Measurements from ENCODE around the gene RIT2. TPM values are rescaled to one million over a fixed set of nuclear protein-coding genes. Genes with fewer than 3 reads are reported as not detected.

Gene RIT2
- under 1 TPM in 1 of 3 donors, not detected in 2; 0.10 TPM for polyA plus RNA-seq (ENCODE audit: insufficient read length in 3 of 3)
- long read RNA-seq, donor 1, result 0 reads
- long read RNA-seq, donor 2, result 0 reads
- long read RNA-seq, donor 3, result 0 reads
- long read RNA-seq, donor 4, result 0 reads
- long read RNA-seq, donor 5, result 0 reads
- long read RNA-seq, donor 6, result 0 reads
- long read RNA-seq, donor 7, result 0 reads
- long read RNA-seq, donor 8, result 0 reads
- long read RNA-seq, donor 9, result 0 reads
- long read RNA-seq, donor 10, result 0 reads
- long read RNA-seq, donor 11, result 0 reads
- long read RNA-seq, donor 12, result 0 reads
- long read RNA-seq, donor 13, result 0 reads
- long read RNA-seq, donor 14, result 0 reads
- long read RNA-seq, donor 15, result 0 reads
- long read RNA-seq, donor 16, result 0 reads

- DNase-seq, result no peak
Observed at GRCh38 chr18:43115076-43115921, at the start of gene RIT2. Gene RIT2 (minus strand): TSS chr18:43115685.

- DNase-seq, result no peak
Observed at GRCh38 chr18:43161528-43161927, 46.0 kb upstream of the RIT2 start.

GRCh38 chr18:43160509-43160908 is 45.0 kb upstream of the RIT2 start:
- DNase-seq, result no peak

GRCh38 chr18:43159926-43160325 is 44.4 kb upstream of the RIT2 start:
- DNase-seq, result no peak

- no peak for DNase-seq
Observed at GRCh38 chr18:43159086-43159770, 43.7 kb upstream of the RIT2 start.

- DNase-seq, result no peak
Observed at GRCh38 chr18:43158381-43158780, 42.9 kb upstream of the RIT2 start.

GRCh38 chr18:43155842-43156241 is 40.4 kb upstream of the RIT2 start:
- DNase-seq, result no peak

- DNase-seq, result peak; percentile 67
Observed at GRCh38 chr18:43148231-43148630, 32.7 kb upstream of the RIT2 start.

GRCh38 chr18:43141208-43141607 is 25.7 kb upstream of the RIT2 start:
- DNase-seq, result no peak

GRCh38 chr18:43139288-43139946 is 23.9 kb upstream of the RIT2 start:
- no peak for DNase-seq

GRCh38 chr18:43134876-43135275 is 19.4 kb upstream of the RIT2 start:
- DNase-seq, result no peak

- DNase-seq, result no peak
Observed at GRCh38 chr18:43130716-43131260, 15.3 kb upstream of the RIT2 start.

GRCh38 chr18:43129946-43130524 is 14.6 kb upstream of the RIT2 start:
- DNase-seq, result no peak

- DNase-seq, result no peak
Observed at GRCh38 chr18:43125471-43125870, 10.0 kb upstream of the RIT2 start.

GRCh38 chr18:43122955-43123354 is 7.5 kb upstream of the RIT2 start:
- DNase-seq, result no peak

GRCh38 chr18:43116699-43117294 is 1.3 kb upstream of the RIT2 start:
- no peak for DNase-seq

- no peak for DNase-seq
Observed at GRCh38 chr18:43113220-43113895, 2.1 kb downstream of the RIT2 start.

GRCh38 chr18:43108882-43109281 is 6.6 kb downstream of the RIT2 start:
- no peak for DNase-seq

GRCh38 chr18:43108469-43108868 is 7.0 kb downstream of the RIT2 start:
- no peak for DNase-seq

GRCh38 chr18:43093646-43094045 is 21.8 kb downstream of the RIT2 start:
- no peak for DNase-seq
